BE2C (cell line): ENCODE measurements around the gene RELL1.

Experiments
- DNase-seq: peaks from one replicate; pipeline ENCODE4 v3.0.0-alpha.2; 2020
- H3K27me3 ChIP-seq: fragments of 250-450 bp; sonication (Bioruptor Pico); 2 replicates; pipeline ENCODE4 v1.5.1; 2020; ENCODE audit warnings: mild to moderate bottlenecking
- H3K36me3 ChIP-seq: fragments of 250-450 bp; sonication (Bioruptor Pico); 2 replicates; pipeline ENCODE4 v1.5.1; 2020; ENCODE audit warnings: mild to moderate bottlenecking
- H3K4me1 ChIP-seq: fragments of 250-450 bp; sonication (Bioruptor Pico); 2 replicates; pipeline ENCODE4 v1.5.1; 2020
- H3K4me3 ChIP-seq: 2 replicates; pipeline ENCODE4 v1.5.1; 2011; ENCODE audit warnings: low read depth, low read length
- H3K9me3 ChIP-seq: fragments of 250-450 bp; sonication (Bioruptor Pico); 2 replicates; pipeline ENCODE4 v1.5.1; 2020
- CTCF ChIP-seq: IDR thresholded peaks from 2 replicates; pipeline ENCODE4 v1.5.1; 2012; ENCODE audit warnings: mild to moderate bottlenecking, low read depth, low read length

RELL1 gene

GRCh38 chr4:37729649-37730004 lies 43.5 kb upstream of the RELL1 start:
- H3K27me3 ChIP-seq: no peaks in the 10 kb centered on the region; the same call in 1 of the 2 replicates
- H3K4me3 ChIP-seq: no peak overlapping the region
- no peaks in the 10 kb centered on the region for H3K36me3 ChIP-seq
- no peaks in the 10 kb centered on the region; the same call in 1 of the 2 replicates for H3K4me1 ChIP-seq
- DNase-seq: no peak
- no peaks in the 10 kb centered on the region for H3K9me3 ChIP-seq
- TF ChIP-seq CTCF: no peak

GRCh38 chr4:37728064-37728463 lies 41.9 kb upstream of the RELL1 start:
- no peak for TF ChIP-seq CTCF
- H3K9me3 ChIP-seq: no peaks in the 10 kb centered on the region
- no peak overlapping the region for H3K4me3 ChIP-seq
- H3K27me3 ChIP-seq: no peaks in the 10 kb centered on the region; the same call in 1 of the 2 replicates
- no peak for DNase-seq
- H3K36me3 ChIP-seq: no peaks in the 10 kb centered on the region
- no peaks in the 10 kb centered on the region; the same call in 1 of the 2 replicates for H3K4me1 ChIP-seq

DNA sequence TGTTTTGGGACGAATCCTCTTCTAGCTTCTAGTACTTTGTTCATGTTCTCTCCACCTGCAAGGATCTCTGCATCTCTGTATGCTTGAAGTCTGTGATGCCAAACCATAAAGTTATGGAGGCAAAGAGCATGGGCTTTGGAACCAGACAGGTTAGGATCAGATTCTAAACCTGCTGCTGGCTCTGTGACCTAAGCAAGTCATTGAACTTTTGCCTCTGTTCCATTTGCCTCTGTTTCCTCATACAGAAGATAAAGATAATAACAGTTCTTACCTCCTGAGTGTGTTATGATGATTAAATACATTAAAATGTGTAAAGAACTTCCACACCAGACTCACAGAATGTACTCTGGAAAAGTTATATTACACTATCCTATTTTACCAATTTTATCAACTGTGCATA lies 41.5 kb upstream of the RELL1 start:
- no peaks in the 10 kb centered on the region for H3K36me3 ChIP-seq
- DNase-seq: no peak
- no peak for TF ChIP-seq CTCF
- H3K4me1 ChIP-seq: no peaks in the 10 kb centered on the region; the same call in 1 of the 2 replicates
- H3K9me3 ChIP-seq: no peaks in the 10 kb centered on the region
- H3K27me3 ChIP-seq: no peaks in the 10 kb centered on the region
- no peak overlapping the region for H3K4me3 ChIP-seq

GRCh38 chr4:37726666-37727065 lies 40.5 kb upstream of the RELL1 start:
- Histone ChIP-seq H3K4me1 (no peaks in the 10 kb centered on the region; the same call in 1 of the 2 replicates), H3K4me3 (no peak overlapping the region), H3K27me3 (no peaks in the 10 kb centered on the region), H3K36me3 (no peaks in the 10 kb centered on the region), H3K9me3 (no peaks in the 10 kb centered on the region)
- no peak for DNase-seq
- TF ChIP-seq CTCF: no peak

DNA sequence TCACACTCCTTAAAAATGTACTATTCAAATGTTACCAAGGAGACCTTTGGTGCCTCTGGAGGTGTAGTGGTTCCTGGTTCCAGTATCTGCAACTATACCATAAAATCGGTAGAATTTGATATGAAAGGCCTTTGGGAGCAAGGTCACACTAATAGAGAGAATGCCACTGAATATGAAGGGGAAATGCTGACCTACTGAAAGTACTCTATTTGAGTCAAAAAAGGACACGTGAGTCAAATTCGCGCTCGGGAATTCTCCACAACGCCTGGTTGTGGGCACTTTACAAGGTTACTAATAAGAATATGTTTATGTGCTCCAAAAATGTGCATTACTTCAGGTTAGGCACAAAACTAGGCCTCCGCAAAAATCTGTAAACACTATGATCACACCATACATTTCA lies 39.5 kb upstream of the RELL1 start:
- no peak for DNase-seq
- no peak for TF ChIP-seq CTCF
- H3K4me1 ChIP-seq: no peaks in the 10 kb centered on the region; the same call in 1 of the 2 replicates
- no peaks in the 10 kb centered on the region for H3K36me3 ChIP-seq
- no peaks in the 10 kb centered on the region for H3K9me3 ChIP-seq
- no peaks in the 10 kb centered on the region for H3K27me3 ChIP-seq
- no peak overlapping the region for H3K4me3 ChIP-seq

DNA sequence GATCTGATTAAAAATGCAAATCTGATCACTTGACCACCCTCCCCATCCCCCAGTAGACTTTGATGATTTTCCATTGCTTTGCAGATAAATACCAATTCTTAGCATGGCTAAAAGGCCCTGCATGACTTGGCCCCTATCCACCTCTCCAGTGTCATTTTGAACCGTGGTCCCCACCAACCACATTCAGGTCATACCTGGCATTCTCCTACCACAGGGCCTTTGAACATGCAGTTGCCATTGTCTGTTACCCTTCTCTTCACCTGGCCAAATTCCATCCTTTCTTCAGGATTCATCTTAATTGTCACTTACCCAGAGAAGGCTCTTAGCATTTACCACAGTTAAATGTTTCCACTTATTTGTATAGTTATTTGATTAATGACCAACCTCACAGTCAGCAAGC lies 36.9 kb upstream of the RELL1 start:
- TF ChIP-seq CTCF: no peak
- DNase-seq: no peak
- Histone ChIP-seq H3K4me1 (no peaks in the 10 kb centered on the region; the same call in 1 of the 2 replicates), H3K36me3 (no peaks in the 10 kb centered on the region), H3K4me3 (no peak overlapping the region), H3K27me3 (no peaks in the 10 kb centered on the region), H3K9me3 (no peaks in the 10 kb centered on the region)
